ENCODE data around the gene MOBP.

Gene MOBP

GRCh38 chr3:39542588-39542988 lies 75.1 kb downstream of the MOBP start:
- DNase-seq, result no peak

DNA sequence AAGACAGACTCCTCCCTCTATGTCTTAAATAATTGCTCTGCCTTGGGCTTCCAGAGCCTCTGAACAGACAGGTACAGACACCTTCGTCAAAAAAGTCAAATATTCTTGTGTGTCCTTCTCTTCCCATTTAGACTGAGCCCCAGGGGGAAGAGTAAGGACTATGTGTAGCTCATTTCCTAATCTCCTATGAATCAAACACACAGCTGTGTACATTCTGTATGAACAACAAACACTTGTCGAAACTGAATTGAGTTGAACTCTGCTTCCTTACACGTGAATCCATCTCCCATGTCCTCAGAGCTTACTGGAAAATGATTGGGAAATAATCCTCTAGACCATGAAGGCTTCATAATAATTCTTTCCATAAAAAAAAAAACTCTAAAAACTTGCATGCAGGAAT lies 80.8 kb downstream of the MOBP start:
- DNase-seq, result no peak

DNA sequence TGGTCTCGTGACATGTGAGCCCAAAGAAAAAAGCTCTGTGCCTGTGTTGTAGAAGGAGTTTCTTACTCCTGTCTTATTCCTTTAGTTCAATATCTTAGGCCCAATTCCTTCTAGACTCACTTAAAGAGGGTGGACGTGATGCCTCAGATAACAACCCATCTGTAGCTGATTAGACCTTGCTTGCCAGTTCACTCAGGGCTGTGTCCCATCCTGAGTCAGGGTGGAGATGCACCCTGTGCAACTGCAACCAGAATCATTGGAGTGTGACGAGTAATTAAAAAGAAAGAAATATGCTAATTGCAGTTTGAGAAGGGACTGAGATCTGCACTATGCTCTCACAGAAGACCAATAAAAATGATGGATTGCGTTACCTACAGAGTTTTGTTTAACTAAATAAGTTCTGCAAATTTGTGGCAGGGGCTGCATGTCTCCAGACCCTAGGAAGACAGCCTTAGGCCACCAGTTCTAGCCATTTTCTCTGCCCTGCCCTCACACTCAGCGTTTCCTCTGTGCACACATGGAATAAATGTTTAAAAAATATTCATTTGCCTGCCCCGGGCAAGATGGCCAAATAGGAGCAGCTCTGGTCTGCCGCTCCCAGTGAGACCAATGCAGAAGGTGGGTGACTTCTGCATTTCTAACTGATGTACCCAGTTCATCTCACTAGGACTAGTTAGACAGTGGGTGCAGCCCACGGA lies 83.0 kb downstream of the MOBP start:
- DNase-seq, result no peak

All from NCI-H1092 (cell line).